Calu3 (cell line): ENCODE data around the gene GPR84. TPM values are rescaled to one million over a fixed set of nuclear protein-coding genes. Genes with fewer than 3 reads are reported as not detected.

Experiments used
- Bru-seq: library from RNA; stranded (reverse); fragments of 400-500 nt; gene quantifications from one replicate; lab custom pipeline; 2021; lab: Mats Ljungman, UMichigan
- BruChase-seq, 2 experiments: library from RNA; stranded (reverse); fragments of 400-500 nt; gene quantifications; one replicate each; lab custom pipeline; 2021; lab: Mats Ljungman, UMichigan
- BruUV-seq: library from RNA; stranded (reverse); fragments of 400-500 nt; replicated peaks from 2 replicates; lab custom pipeline; 2021; lab: Mats Ljungman, UMichigan
- CTCF ChIA-PET: fragments of 300-600 bp; sonication (Branson Sonifier 250); formaldehyde crosslinking; loops from one replicate; lab custom pipeline; 2022; ENCODE audit warnings: antibody characterized with exemption; lab: Charles Lee
- DNase-seq: peaks from one replicate; pipeline ENCODE4 v3.0.0; 2022
- H3K27ac Mint-ChIP-seq: one replicate; pipeline ENCODE4 v1.8.0; 2022; ENCODE audit warnings: mixed read lengths; ENCODE audit not compliant: unreplicated experiment
- H3K27me3 Mint-ChIP-seq: one replicate; pipeline ENCODE4 v1.8.0; 2022; ENCODE audit warnings: mixed read lengths; ENCODE audit not compliant: unreplicated experiment
- H3K36me3 Mint-ChIP-seq: one replicate; pipeline ENCODE4 v1.8.0; 2022; ENCODE audit warnings: mild to moderate bottlenecking, moderate library complexity, mixed read lengths; ENCODE audit not compliant: insufficient read depth, unreplicated experiment
- H3K4me1 Mint-ChIP-seq: one replicate; pipeline ENCODE4 v1.8.0; 2022; ENCODE audit warnings: mild to moderate bottlenecking, low read depth, mixed read lengths; ENCODE audit not compliant: unreplicated experiment
- H3K4me3 Mint-ChIP-seq: one replicate; pipeline ENCODE4 v1.8.0; 2022; ENCODE audit warnings: mild to moderate bottlenecking, low read depth, moderate library complexity, mixed read lengths; ENCODE audit not compliant: unreplicated experiment
- H3K9me3 Mint-ChIP-seq: one replicate; pipeline ENCODE4 v1.8.0; 2022; ENCODE audit warnings: low read depth, mixed read lengths; ENCODE audit not compliant: unreplicated experiment
- intact Hi-C: fragments of 100-400 bp; cut with micrococcal nuclease; formaldehyde crosslinking; loops from one replicate; pipeline ENCODE4 v1.10.0; 2022; ENCODE audit not compliant: unreplicated experiment
- long read RNA-seq: library from polyadenylated mRNA; stranded (forward); transcript quantifications from one replicate; pipeline ENCODE4 v2.0.0, GENCODE V29; 2022
- total RNA-seq: library from RNA; stranded (reverse); gene quantifications from 2 replicates; pipeline ENCODE4 v1.2.3, GENCODE V29; 2022
- TF ChIP-seq, protein P1 (sequence below): fragments of 200-600 bp; IDR thresholded peaks from one replicate; pipeline ENCODE4 v1.8.0; 2022; ENCODE audit warnings: antibody characterized with exemption; ENCODE audit not compliant: unreplicated experiment

Gene GPR84
- total RNA-seq (not detected in 2 replicates), Bru-seq, nascent RNA (not detected), BruChase-seq, experiment 1, labeled RNA remaining after a 6-hour chase (not detected), BruChase-seq, experiment 2, labeled RNA remaining after a 2-hour chase (not detected)
- long read RNA-seq, result 0 reads

DNA sequence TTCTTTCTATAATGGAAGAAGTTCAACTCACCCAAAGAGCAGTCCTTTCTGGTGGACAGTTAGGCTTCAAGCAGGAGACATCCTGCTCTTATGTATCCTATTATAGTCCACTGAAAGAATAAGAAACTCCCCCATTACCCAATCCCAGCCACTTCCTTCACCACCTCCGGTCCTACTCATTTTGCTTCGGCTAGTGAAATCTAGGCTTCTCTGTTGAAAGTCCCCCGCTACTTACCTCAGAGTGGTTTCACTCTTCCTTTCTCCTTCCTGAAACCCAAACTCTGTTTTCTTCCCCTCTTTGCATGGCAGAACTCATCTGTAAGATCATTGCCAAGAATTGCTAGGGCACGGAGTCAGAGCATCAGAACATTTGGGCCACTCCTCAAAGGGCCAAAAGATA, at the start of gene GPR84:
Gene GPR84, minus strand, starts transcription at position 74 of the 400 bp plus-strand sequence. CDS start 635 bp downstream, outside the sequence.
- TF ChIP-seq, protein P1, sequence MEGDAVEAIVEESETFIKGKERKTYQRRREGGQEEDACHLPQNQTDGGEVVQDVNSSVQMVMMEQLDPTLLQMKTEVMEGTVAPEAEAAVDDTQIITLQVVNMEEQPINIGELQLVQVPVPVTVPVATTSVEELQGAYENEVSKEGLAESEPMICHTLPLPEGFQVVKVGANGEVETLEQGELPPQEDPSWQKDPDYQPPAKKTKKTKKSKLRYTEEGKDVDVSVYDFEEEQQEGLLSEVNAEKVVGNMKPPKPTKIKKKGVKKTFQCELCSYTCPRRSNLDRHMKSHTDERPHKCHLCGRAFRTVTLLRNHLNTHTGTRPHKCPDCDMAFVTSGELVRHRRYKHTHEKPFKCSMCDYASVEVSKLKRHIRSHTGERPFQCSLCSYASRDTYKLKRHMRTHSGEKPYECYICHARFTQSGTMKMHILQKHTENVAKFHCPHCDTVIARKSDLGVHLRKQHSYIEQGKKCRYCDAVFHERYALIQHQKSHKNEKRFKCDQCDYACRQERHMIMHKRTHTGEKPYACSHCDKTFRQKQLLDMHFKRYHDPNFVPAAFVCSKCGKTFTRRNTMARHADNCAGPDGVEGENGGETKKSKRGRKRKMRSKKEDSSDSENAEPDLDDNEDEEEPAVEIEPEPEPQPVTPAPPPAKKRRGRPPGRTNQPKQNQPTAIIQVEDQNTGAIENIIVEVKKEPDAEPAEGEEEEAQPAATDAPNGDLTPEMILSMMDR, result no peak
- Mint-ChIP-seq H3K27me3 (peaks cover 50% of the 10 kb centered on the region), H3K9me3 (no peaks in the 10 kb centered on the region), H3K4me1 (peaks cover 17% of the 10 kb centered on the region), H3K27ac (no peak within 1 kb of the TSS), H3K4me3 (no peak within 1 kb of the TSS), H3K36me3 (peaks cover under 1% of the 10 kb centered on the region)
- CTCF ChIA-PET, result no interaction called here
- intact Hi-C loops, result loop anchor here (10.0 kb wide), 1 partner anchor 110 kb away; no protein-coding TSS in a partner anchor
- no peak for DNase-seq
- no TSS peak for BruUV-seq

DNA sequence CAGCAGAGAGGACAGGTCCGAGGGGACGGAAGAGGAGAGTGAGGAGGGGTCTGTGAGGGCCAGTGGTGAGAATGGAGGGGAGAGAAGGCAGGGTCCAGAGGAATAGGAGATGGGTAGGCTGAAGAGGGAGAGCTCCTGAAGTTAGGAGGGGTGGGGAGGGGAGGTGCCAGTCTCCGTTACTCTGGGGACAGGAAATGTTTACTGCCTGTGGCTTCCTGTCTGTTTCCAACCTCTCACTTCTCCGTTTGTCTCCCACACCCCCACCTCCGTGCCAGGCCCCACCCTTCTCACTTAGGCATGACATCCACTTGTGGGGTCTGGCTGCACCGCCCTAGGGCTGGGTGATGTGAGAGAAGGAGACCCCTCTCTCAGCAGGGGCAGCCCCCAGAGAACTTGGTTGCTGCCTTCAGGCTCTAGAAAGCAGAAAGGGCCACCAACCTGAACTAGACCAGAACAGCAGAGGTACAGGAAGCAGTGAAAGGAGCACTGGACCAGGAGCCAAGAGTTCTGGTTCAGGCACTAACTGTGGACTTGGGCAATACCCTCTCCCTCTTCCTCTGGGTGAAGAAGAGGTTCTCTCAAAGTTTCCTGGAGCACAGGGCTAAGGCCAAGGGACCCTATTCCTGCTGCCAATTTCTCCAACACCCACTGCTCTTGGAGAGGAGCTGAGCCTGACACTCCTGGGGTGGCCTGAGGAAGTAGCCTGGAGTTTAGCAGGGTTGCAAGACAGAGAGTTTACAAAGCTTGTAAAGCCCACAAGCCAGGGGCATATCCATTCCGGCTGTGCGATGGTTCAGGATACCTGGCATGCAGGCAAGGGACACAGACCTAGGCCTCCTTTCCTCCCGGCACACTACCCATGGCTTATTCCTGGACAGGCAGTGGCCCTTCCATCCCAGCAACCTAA, 49.3 kb upstream of the GPR84 start:
- no peaks in the 10 kb centered on the region for H3K27me3 Mint-ChIP-seq
- no TSS peak for BruUV-seq
- CTCF ChIA-PET, result interaction anchor here (0.7 to 1.2 kb wide), 2 partner anchors 9 to 14 kb away, joined by 3 read pairs; no protein-coding TSS in a partner anchor
- H3K9me3 Mint-ChIP-seq, result no peaks in the 10 kb centered on the region
- no peak overlapping the region for H3K4me3 Mint-ChIP-seq
- peaks cover 20% of the 10 kb centered on the region for H3K4me1 Mint-ChIP-seq
- TF ChIP-seq, protein P1, result no peak
- H3K36me3 Mint-ChIP-seq, result peaks cover 7% of the 10 kb centered on the region
- intact Hi-C loops, result no loop called here
- DNase-seq, result no peak
- no peak overlapping the region for H3K27ac Mint-ChIP-seq

DNA sequence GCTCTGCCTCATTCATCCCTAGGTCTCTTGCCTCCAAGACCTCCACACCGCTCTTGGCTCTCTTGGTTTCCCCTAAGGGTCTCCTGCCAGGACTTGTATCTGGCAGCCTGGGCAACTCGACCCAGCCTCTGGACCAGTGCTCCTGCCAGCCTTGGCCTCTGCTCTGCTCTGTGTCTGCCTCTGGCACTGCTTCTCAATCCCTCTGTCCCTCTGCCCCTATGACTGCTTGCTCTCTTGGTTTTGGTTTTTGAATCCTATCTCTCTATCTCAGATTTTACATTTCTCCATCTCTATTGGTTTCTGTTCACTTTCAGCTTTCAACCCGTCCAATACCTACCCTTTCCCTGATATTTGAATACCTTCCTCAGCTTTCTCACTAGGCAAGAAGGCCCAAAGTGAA, 48.5 kb upstream of the GPR84 start:
- intact Hi-C loops, result no loop called here
- DNase-seq, result no peak
- Mint-ChIP-seq H3K4me3 (no peak overlapping the region), H3K27ac (no peak overlapping the region), H3K27me3 (no peaks in the 10 kb centered on the region), H3K9me3 (no peaks in the 10 kb centered on the region), H3K4me1 (peaks cover 20% of the 10 kb centered on the region), H3K36me3 (no peaks in the 10 kb centered on the region)
- CTCF ChIA-PET, result no interaction called here
- TF ChIP-seq, protein P1, result no peak
- BruUV-seq, result no TSS peak

DNA sequence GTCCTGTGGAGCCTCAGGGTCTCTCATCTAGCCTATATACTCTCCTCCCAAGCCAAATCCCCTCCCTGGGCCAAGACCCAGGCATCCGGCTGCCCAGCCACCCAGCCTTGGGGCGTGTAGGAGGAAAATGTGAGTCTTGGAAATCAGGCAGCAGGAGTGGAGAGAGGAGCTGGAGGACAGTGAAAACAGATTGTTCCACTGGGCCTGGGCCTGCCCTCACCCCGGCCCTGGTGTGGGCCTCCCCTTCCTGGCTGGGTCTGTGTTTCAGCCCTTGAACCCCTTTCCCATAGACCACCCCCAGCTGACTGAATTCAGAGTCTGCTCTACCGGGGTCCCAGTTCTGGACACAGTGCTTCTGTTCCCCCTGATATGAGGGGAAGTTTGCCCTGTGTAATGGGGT, 48.1 kb upstream of the GPR84 start:
- Mint-ChIP-seq H3K4me1 (peaks cover 19% of the 10 kb centered on the region), H3K36me3 (no peaks in the 10 kb centered on the region), H3K27ac (no peak overlapping the region), H3K4me3 (no peak overlapping the region), H3K9me3 (no peaks in the 10 kb centered on the region), H3K27me3 (no peaks in the 10 kb centered on the region)
- BruUV-seq, result no TSS peak
- TF ChIP-seq, protein P1, result no peak
- DNase-seq, result no peak
- intact Hi-C loops, result no loop called here
- CTCF ChIA-PET, result no interaction called here
